Measurements from ENCODE around the gene RADIL.

DNA sequence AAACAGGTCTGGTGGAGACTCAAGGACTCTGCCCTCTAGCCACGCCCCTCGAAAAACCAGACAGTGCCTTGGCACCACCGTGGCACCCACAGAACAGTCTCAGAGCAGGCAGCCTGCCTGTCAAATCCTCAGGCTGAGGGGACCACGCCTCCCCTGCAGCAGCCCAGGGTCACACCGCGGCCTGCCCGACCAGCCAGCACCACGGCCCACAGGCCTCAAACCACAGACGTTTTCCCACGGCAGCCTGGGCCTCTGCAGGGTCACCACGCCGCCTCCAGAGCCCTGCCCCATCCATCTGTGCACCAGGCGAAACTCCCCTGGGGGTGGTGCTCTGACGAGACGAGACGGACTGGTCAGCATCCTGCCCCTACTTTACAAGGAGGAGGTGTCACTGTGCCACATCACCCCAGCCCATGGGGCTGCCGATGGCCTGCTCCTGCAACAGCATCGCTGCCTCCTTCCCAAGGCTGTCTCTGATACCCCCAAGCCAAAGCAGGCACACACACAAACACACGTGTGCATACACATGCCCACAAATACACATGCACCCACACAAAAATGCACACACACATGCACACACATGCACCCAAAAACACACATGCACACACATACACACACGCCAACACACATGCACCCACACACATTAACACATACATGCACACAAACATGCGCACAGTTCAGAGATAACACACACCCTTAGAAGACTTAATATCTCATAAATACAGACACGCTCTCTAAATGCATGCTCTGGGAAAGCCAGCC is 46.3 kb downstream of the RADIL start:
- TF ChIP-seq, protein P1, sequence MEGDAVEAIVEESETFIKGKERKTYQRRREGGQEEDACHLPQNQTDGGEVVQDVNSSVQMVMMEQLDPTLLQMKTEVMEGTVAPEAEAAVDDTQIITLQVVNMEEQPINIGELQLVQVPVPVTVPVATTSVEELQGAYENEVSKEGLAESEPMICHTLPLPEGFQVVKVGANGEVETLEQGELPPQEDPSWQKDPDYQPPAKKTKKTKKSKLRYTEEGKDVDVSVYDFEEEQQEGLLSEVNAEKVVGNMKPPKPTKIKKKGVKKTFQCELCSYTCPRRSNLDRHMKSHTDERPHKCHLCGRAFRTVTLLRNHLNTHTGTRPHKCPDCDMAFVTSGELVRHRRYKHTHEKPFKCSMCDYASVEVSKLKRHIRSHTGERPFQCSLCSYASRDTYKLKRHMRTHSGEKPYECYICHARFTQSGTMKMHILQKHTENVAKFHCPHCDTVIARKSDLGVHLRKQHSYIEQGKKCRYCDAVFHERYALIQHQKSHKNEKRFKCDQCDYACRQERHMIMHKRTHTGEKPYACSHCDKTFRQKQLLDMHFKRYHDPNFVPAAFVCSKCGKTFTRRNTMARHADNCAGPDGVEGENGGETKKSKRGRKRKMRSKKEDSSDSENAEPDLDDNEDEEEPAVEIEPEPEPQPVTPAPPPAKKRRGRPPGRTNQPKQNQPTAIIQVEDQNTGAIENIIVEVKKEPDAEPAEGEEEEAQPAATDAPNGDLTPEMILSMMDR (optimal IDR thresholded peaks at IDR 0.05 in 1 of 3, IDR thresholded peaks at IDR 0.05 in 1 of 3, conservative IDR thresholded peaks at IDR 0.05 in 1 of 3; ENCODE audit: extremely low read depth in 1 of 3, insufficient read depth in 2 of 3, low read length in 3 of 3), result no peak
- TF ChIP-seq EZH2 (IDR thresholded peaks at IDR 0.05; ENCODE audit: low read length), result no peak

Data from keratinocyte (primary cell).